ENCODE results near the gene CENATAC.
"Not testable (repeated sequence)": the region's sequence is repeated elsewhere in the genome, so short reads cannot be mapped to it uniquely, and the experiment has no call there.

CENATAC gene

GRCh38 chr11:119016216-119017009, 18.5 kb downstream of the CENATAC start:
- H3K27ac ChIP-seq (ENCODE audit: low read length): peak overlapping the region; percentile 94; the same call in 1 of the 2 replicates
- peaks cover 68% of the 10 kb centered on the region for H3K79me2 ChIP-seq (ENCODE audit: low read length)
- no peaks in the 10 kb centered on the region for H3K9me3 ChIP-seq (ENCODE audit: insufficient read depth, low read length)
- H3K36me3 ChIP-seq (replicated peaks; ENCODE audit: low read depth, low read length): peaks cover 51% of the 10 kb centered on the region
- H3K9ac ChIP-seq (ENCODE audit: low read length): peak overlapping the region; percentile 99
- peak overlapping the region; percentile 96 for H3K4me3 ChIP-seq (ENCODE audit: low read length)
- H3K4me2 ChIP-seq (ENCODE audit: low read length): peak overlapping the region; percentile 84
- H4K20me1 ChIP-seq (ENCODE audit: insufficient read depth, low read length): no peaks in the 10 kb centered on the region
- no peak overlapping the region for H2AFZ ChIP-seq (ENCODE audit: low read depth, low read length)
- TF ChIP-seq EZH2phosphoT487 (IDR thresholded peaks at IDR 0.05; ENCODE audit: low read depth): no peak
- TF ChIP-seq CTCF (IDR thresholded peaks at IDR 0.05; ENCODE audit: low read depth, low read length): no peak
- H3K27me3 ChIP-seq (ENCODE audit: low read depth, low read length): no peaks in the 10 kb centered on the region
- peaks cover 15% of the 10 kb centered on the region for H3K4me1 ChIP-seq (ENCODE audit: low read length)

GRCh38 chr11:119017377-119017776, 19.4 kb downstream of the CENATAC start:
- peak overlapping the region; percentile 94 for H3K27ac ChIP-seq (ENCODE audit: low read length)
- H4K20me1 ChIP-seq (ENCODE audit: insufficient read depth, low read length); H3K9me3 ChIP-seq (ENCODE audit: insufficient read depth, low read length); H2AFZ ChIP-seq (ENCODE audit: low read depth, low read length); H3K27me3 ChIP-seq (ENCODE audit: low read depth, low read length): not testable (repeated sequence)
- H3K4me2 ChIP-seq (ENCODE audit: low read length): peak overlapping the region; percentile 84
- peaks cover 56% of the 10 kb centered on the region for H3K36me3 ChIP-seq (replicated peaks; ENCODE audit: low read depth, low read length)
- peak overlapping the region; percentile 99 for H3K9ac ChIP-seq (ENCODE audit: low read length)
- H3K4me3 ChIP-seq (ENCODE audit: low read length): peak overlapping the region; percentile 96
- H3K4me1 ChIP-seq (ENCODE audit: low read length): peaks cover 15% of the 10 kb centered on the region
- H3K79me2 ChIP-seq (ENCODE audit: low read length): peaks cover 72% of the 10 kb centered on the region

- Histone ChIP-seq H3K4me3 (ENCODE audit: low read length) (peak within 1 kb of the TSS; percentile 96), H3K9ac (ENCODE audit: low read length) (peak within 1 kb of the TSS; percentile 99), H3K4me2 (ENCODE audit: low read length) (peak within 1 kb of the TSS; percentile 90), H3K9me3 (ENCODE audit: insufficient read depth, low read length) (no peaks in the 10 kb centered on the region), H3K79me2 (ENCODE audit: low read length) (peaks cover 72% of the 10 kb centered on the region), H2AFZ (ENCODE audit: low read depth, low read length) (peak within 1 kb of the TSS; percentile 90; the same call in 1 of the 2 replicates), H3K27me3 (ENCODE audit: low read depth, low read length) (no peaks in the 10 kb centered on the region), H3K4me1 (ENCODE audit: low read length) (peaks cover 15% of the 10 kb centered on the region), H3K27ac (ENCODE audit: low read length) (peak within 1 kb of the TSS; percentile 94), H3K36me3 (replicated peaks; ENCODE audit: low read depth, low read length) (peaks cover 51% of the 10 kb centered on the region), H4K20me1 (ENCODE audit: insufficient read depth, low read length) (no peaks in the 10 kb centered on the region)
- no peak for TF ChIP-seq CTCF (IDR thresholded peaks at IDR 0.05; ENCODE audit: low read depth, low read length)
- no peak for TF ChIP-seq EZH2phosphoT487 (IDR thresholded peaks at IDR 0.05; ENCODE audit: low read depth)
Measured at GRCh38 chr11:119018074-119018938, 20.4 kb downstream of the CENATAC start, which contains the start of the genes RPS25 and TRAPPC4. TSS of gene RPS25 (minus strand) at chr11:119018343. CDS start at chr11:119018284, 59 bp downstream. TSS of gene TRAPPC4 (plus strand) at chr11:119018766. CDS start at chr11:119018796, 30 bp downstream.

- H4K20me1 ChIP-seq (ENCODE audit: insufficient read depth, low read length): no peaks in the 10 kb centered on the region
- H3K4me3 ChIP-seq (ENCODE audit: low read length): peak overlapping the region; percentile 96
- peak overlapping the region; percentile 99; the same call in 1 of the 2 replicates for H3K9ac ChIP-seq (ENCODE audit: low read length)
- peaks cover 63% of the 10 kb centered on the region for H3K79me2 ChIP-seq (ENCODE audit: low read length)
- H3K27ac ChIP-seq (ENCODE audit: low read length): no peak overlapping the region
- peaks cover 15% of the 10 kb centered on the region for H3K4me1 ChIP-seq (ENCODE audit: low read length)
- TF ChIP-seq EZH2phosphoT487 (IDR thresholded peaks at IDR 0.05; ENCODE audit: low read depth) (no peak), CTCF (IDR thresholded peaks at IDR 0.05; ENCODE audit: low read depth, low read length) (no peak)
- H3K36me3 ChIP-seq (replicated peaks; ENCODE audit: low read depth, low read length): peaks cover 52% of the 10 kb centered on the region
- no peaks in the 10 kb centered on the region for H3K27me3 ChIP-seq (ENCODE audit: low read depth, low read length)
- H2AFZ ChIP-seq (ENCODE audit: low read depth, low read length): no peak overlapping the region
- peak overlapping the region; percentile 90 for H3K4me2 ChIP-seq (ENCODE audit: low read length)
- no peaks in the 10 kb centered on the region for H3K9me3 ChIP-seq (ENCODE audit: insufficient read depth, low read length)
Measured at GRCh38 chr11:119019996-119020395, 22.1 kb downstream of the CENATAC start.

All from OCI-LY3 (cell line).